PC-9 (cell line): Measurements from ENCODE around the gene PCDHGA4. TPM values are rescaled to one million over a fixed set of nuclear protein-coding genes. Genes with fewer than 3 reads are reported as not detected.

ENCODE experiments used
- BruUV-seq: library from RNA; stranded (reverse); fragments of 400-500 nt; replicated peaks from 2 replicates; lab custom pipeline; 2021; lab: Mats Ljungman, UMichigan
- CTCF ChIA-PET: fragments of 300-600 bp; sonication (Branson Sonifier 250); formaldehyde crosslinking; loops from one replicate; lab custom pipeline; 2022; ENCODE audit warnings: antibody characterized with exemption; lab: Charles Lee
- POLR2A ChIA-PET: fragments of 300-600 bp; sonication (Branson Sonifier 250); formaldehyde crosslinking; loops from one replicate; lab custom pipeline; 2022; ENCODE audit warnings: antibody characterized with exemption; ENCODE audit not compliant: unreplicated experiment; lab: Charles Lee
- DNase-seq, 2 experiments: peaks; one replicate each; pipeline versions ENCODE4 v3.0.0 to v3.0.0-alpha.2; 2015 to 2022; ENCODE audit warnings: mixed read lengths in 1 of 2
- H2AFZ ChIP-seq: fragments of 200-600 bp; sonication (generic); 2 replicates; pipeline ENCODE4 v1.8.1; 2017; ENCODE audit warnings: antibody characterized with exemption
- H3F3A ChIP-seq: fragments of 200-600 bp; sonication (generic); 2 replicates; pipeline ENCODE4 v1.8.1; 2017; ENCODE audit warnings: antibody characterized with exemption, mild to moderate bottlenecking, low read depth; ENCODE audit not compliant: insufficient read depth
- H3K27ac ChIP-seq: fragments of 200-600 bp; sonication (generic); 2 replicates; pipeline ENCODE4 v1.6.1; 2016; ENCODE audit warnings: mixed run types
- H3K27me3 ChIP-seq: fragments of 200-600 bp; sonication (generic); 2 replicates; pipeline ENCODE4 v1.6.1; 2016; ENCODE audit warnings: low read depth, mixed run types; ENCODE audit not compliant: insufficient read depth
- H3K36me3 ChIP-seq: fragments of 200-600 bp; sonication (generic); 2 replicates; pipeline ENCODE4 v1.6.1; 2016; ENCODE audit warnings: low read depth, mixed run types
- H3K4me1 ChIP-seq: fragments of 200-600 bp; sonication (generic); replicated peaks from 2 replicates; pipeline ENCODE4 v1.6.1; 2016; ENCODE audit warnings: mixed run types; ENCODE audit not compliant: insufficient read depth
- H3K4me2 ChIP-seq: fragments of 200-600 bp; sonication (generic); 2 replicates; pipeline ENCODE4 v1.6.1; 2017; ENCODE audit warnings: mixed run types
- H3K4me3 ChIP-seq: fragments of 200-600 bp; sonication (generic); 2 replicates; pipeline ENCODE4 v1.6.1; 2016; ENCODE audit warnings: mixed run types
- H3K79me2 ChIP-seq: fragments of 200-600 bp; sonication (generic); 2 replicates; pipeline ENCODE4 v1.6.1; 2017; ENCODE audit warnings: low read depth, mixed run types
- H3K9me2 ChIP-seq: fragments of 200-600 bp; sonication (generic); 2 replicates; pipeline ENCODE4 v1.8.1; 2017; ENCODE audit warnings: mild to moderate bottlenecking; ENCODE audit not compliant: insufficient read depth
- H3K9me3 ChIP-seq: fragments of 200-600 bp; sonication (generic); 2 replicates; pipeline ENCODE4 v1.8.1; 2016; ENCODE audit warnings: low read depth; ENCODE audit not compliant: insufficient read depth
- H4K20me1 ChIP-seq: fragments of 200-600 bp; sonication (generic); 2 replicates; pipeline ENCODE4 v1.8.1; 2017; ENCODE audit not compliant: insufficient read depth
- EZH2 ChIP-seq: fragments of 200-600 bp; sonication (generic); IDR thresholded peaks from 2 replicates; pipeline ENCODE4 v1.8.0; 2017; ENCODE audit warnings: antibody characterized with exemption, low read depth
- intact Hi-C: fragments of 100-400 bp; cut with micrococcal nuclease; formaldehyde crosslinking; loops from one replicate; pipeline ENCODE4 v1.10.0; 2022; ENCODE audit not compliant: unreplicated experiment
- total RNA-seq: library from RNA; stranded (reverse); gene quantifications from 2 replicates; pipeline ENCODE4 v1.2.3, GENCODE V29; 2021
- TF ChIP-seq, protein P1 (sequence below): fragments of 200-600 bp; sonication (generic); conservative IDR thresholded peaks from 2 replicates; pipeline ENCODE4 v1.6.1; 2017; ENCODE audit warnings: mixed run types, antibody characterized with exemption, mild to moderate bottlenecking, moderate library complexity

Gene PCDHGA4
- total RNA-seq, 1 experiment from 2014 or later = not detected

DNA sequence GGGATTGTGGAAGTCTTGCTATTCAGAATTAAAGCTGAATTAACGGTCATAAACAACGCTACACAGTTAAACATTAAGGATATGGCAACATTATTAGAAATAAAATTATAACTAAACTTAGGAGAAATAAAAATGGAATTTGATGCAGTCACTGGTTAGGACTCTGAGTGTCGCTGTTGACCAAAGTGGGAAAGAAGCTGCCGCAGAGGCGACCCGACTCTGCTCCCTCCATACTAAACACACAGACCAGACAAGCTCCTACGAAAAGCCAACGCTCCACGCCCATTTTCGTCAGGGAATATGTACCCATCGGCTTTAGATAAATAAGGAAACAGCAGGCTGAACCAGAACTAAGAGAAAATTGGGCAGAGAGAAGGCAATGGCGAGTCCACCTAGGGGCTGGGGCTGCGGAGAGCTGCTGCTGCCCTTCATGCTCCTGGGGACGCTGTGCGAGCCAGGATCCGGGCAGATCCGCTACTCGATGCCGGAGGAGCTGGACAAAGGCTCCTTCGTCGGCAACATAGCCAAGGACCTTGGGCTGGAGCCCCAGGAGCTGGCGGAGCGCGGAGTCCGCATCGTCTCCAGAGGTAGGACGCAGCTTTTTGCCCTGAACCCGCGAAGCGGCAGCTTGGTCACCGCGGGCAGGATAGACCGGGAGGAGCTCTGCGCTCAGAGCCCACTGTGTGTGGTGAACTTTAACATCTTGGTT, 9.3 kb downstream of the PCDHGA4 start, which contains the start of gene PCDHGA5:
Gene PCDHGA5 (plus strand): TSS at position 211 of the 709 bp plus-strand sequence. CDS start 169 bp downstream, at position 380.
- no peak for DNase-seq
- H3F3A ChIP-seq = no peaks in the 10 kb centered on the region
- no peaks in the 10 kb centered on the region for H3K79me2 ChIP-seq
- no peak within 1 kb of the TSS for H2AFZ ChIP-seq
- H3K9me2 ChIP-seq = no peaks in the 10 kb centered on the region
- no peaks in the 10 kb centered on the region for H3K4me1 ChIP-seq
- no peaks in the 10 kb centered on the region for H3K36me3 ChIP-seq
- ChIA-PET POLR2A (no interaction called here), CTCF (no interaction called here)
- intact Hi-C loops = no loop called here
- H4K20me1 ChIP-seq = no peaks in the 10 kb centered on the region
- peaks cover 12% of the 10 kb centered on the region; the same call in 1 of the 2 replicates for H3K9me3 ChIP-seq
- no TSS peak for BruUV-seq
- H3K27me3 ChIP-seq = peaks cover 36% of the 10 kb centered on the region
- TF ChIP-seq EZH2 = no peak
- TF ChIP-seq, protein P1, sequence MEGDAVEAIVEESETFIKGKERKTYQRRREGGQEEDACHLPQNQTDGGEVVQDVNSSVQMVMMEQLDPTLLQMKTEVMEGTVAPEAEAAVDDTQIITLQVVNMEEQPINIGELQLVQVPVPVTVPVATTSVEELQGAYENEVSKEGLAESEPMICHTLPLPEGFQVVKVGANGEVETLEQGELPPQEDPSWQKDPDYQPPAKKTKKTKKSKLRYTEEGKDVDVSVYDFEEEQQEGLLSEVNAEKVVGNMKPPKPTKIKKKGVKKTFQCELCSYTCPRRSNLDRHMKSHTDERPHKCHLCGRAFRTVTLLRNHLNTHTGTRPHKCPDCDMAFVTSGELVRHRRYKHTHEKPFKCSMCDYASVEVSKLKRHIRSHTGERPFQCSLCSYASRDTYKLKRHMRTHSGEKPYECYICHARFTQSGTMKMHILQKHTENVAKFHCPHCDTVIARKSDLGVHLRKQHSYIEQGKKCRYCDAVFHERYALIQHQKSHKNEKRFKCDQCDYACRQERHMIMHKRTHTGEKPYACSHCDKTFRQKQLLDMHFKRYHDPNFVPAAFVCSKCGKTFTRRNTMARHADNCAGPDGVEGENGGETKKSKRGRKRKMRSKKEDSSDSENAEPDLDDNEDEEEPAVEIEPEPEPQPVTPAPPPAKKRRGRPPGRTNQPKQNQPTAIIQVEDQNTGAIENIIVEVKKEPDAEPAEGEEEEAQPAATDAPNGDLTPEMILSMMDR = no peak
- H3K4me3 ChIP-seq = no peak within 1 kb of the TSS
- no peak within 1 kb of the TSS for H3K4me2 ChIP-seq
- H3K27ac ChIP-seq = no peak within 1 kb of the TSS

DNA sequence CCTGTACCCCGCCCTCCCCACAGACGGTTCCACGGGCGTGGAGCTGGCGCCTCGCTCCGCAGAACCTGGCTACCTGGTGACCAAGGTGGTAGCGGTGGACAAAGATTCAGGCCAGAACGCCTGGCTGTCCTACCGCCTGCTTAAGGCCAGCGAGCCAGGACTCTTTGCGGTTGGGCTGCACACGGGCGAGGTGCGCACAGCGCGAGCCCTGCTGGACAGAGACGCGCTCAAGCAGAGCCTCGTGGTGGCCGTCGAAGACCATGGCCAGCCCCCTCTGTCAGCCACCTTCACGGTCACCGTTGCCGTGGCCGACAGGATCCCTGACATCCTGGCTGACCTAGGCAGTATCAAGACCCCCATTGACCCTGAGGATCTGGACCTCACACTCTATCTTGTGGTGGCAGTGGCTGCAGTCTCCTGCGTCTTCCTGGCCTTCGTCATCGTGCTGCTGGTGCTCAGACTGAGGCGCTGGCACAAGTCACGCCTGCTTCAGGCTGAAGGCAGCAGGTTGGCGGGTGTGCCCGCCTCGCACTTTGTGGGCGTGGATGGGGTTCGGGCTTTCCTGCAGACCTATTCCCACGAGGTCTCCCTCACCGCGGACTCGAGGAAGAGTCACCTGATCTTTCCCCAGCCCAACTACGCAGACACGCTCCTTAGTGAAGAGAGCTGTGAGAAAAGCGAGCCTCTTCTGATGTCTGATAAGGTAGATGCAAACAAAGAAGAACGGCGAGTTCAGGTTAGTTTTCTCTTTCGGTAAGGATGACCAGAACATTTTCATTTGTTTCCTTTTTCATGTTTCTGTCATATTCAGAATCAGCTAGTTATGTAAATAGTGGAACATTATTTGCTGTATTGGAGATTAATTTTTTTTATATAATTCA, 11.4 kb downstream of the PCDHGA4 start:
- intact Hi-C loops = no loop called here
- Histone ChIP-seq H3F3A (no peaks in the 10 kb centered on the region), H3K27ac (no peak overlapping the region), H3K9me3 (peaks cover 5% of the 10 kb centered on the region; the same call in 1 of the 2 replicates), H3K4me3 (no peak overlapping the region), H3K4me2 (no peak overlapping the region), H3K79me2 (no peaks in the 10 kb centered on the region), H3K27me3 (peaks cover 55% of the 10 kb centered on the region), H3K36me3 (no peaks in the 10 kb centered on the region), H2AFZ (no peak overlapping the region), H3K9me2 (no peaks in the 10 kb centered on the region), H3K4me1 (no peaks in the 10 kb centered on the region), H4K20me1 (no peaks in the 10 kb centered on the region)
- ChIA-PET CTCF (no interaction called here), POLR2A (no interaction called here)
- no peak for TF ChIP-seq EZH2
- TF ChIP-seq, protein P1 = no peak
- BruUV-seq = no TSS peak
- no peak for DNase-seq
